ENCODE measurements around the gene LRFN4. TPM values are rescaled to one million over a fixed set of nuclear protein-coding genes. Genes with fewer than 3 reads are reported as not detected.

The LRFN4 gene
- total and polyA plus RNA-seq, 2 of the 13 experiments (the other 11 are each of a cell fraction or from before 2014, with no cell fraction given): 1.3 to 6.8 TPM

- no peak for TF ChIP-seq ZNF768 (CRISPR knock-in tag; IDR thresholded peaks at IDR 0.05)
- peak; percentile 89 for TF ChIP-seq BHLHE40 (IDR thresholded peaks at IDR 0.05; ENCODE audit: low read length)
- TF ChIP-seq MXD3 (CRISPR knock-in tag; IDR thresholded peaks at IDR 0.05): 0 out of 2 replicates have a peak, but pooled peaks have one; percentile 5
- peak; percentile 57; the same call in 1 of the 2 replicates for TF ChIP-seq ARNTL (CRISPR knock-in tag; IDR thresholded peaks at IDR 0.05)
- TF ChIP-seq TFAP4 (IDR thresholded peaks at IDR 0.05; ENCODE audit: borderline replicate concordance, low read depth): peak; percentile 72; the same call in 1 of the 2 replicates
- TF ChIP-seq ZNF253 (CRISPR knock-in tag; IDR thresholded peaks at IDR 0.05; ENCODE audit: borderline replicate concordance): no peak
- TF ChIP-seq NFYC (CRISPR knock-in tag; IDR thresholded peaks at IDR 0.05): no peak
- TF ChIP-seq, protein P1, sequence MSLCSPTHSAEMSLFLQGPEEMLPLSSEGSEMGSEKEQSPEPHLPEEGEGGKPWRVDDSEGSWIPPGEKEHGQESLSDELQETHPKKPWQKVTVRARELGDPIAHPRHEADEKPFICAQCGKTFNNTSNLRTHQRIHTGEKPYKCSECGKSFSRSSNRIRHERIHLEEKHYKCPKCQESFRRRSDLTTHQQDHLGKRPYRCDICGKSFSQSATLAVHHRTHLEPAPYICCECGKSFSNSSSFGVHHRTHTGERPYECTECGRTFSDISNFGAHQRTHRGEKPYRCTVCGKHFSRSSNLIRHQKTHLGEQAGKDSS (CRISPR knock-in tag; IDR thresholded peaks at IDR 0.05; ENCODE audit: borderline replicate concordance, low read depth): no peak
- peak; percentile 72; the same call in 1 of the 2 replicates for TF ChIP-seq MIER3 (CRISPR knock-in tag; IDR thresholded peaks at IDR 0.05; ENCODE audit: borderline replicate concordance)
- TF ChIP-seq SOX6 (IDR thresholded peaks at IDR 0.05): no peak
- peak; percentile 54 for TF ChIP-seq SOX6 (CRISPR knock-in tag; IDR thresholded peaks at IDR 0.05)
- TF ChIP-seq RARA (CRISPR knock-in tag; IDR thresholded peaks at IDR 0.05): peak; percentile 82
- TF ChIP-seq ZBTB21 (CRISPR knock-in tag; IDR thresholded peaks at IDR 0.05): no peak
- TF ChIP-seq EP300 (IDR thresholded peaks at IDR 0.05; ENCODE audit: low read depth in 2 of 2, low read length in 2 of 2): peak in 1 of 2 experiments; percentile 63; a peak in 1 of 4 replicates
- TF ChIP-seq EP300 (CRISPR knock-in tag; IDR thresholded peaks at IDR 0.05; ENCODE audit: borderline replicate concordance): 0 out of 2 replicates have a peak, but pooled peaks have one; percentile 43
- TF ChIP-seq, protein P2, sequence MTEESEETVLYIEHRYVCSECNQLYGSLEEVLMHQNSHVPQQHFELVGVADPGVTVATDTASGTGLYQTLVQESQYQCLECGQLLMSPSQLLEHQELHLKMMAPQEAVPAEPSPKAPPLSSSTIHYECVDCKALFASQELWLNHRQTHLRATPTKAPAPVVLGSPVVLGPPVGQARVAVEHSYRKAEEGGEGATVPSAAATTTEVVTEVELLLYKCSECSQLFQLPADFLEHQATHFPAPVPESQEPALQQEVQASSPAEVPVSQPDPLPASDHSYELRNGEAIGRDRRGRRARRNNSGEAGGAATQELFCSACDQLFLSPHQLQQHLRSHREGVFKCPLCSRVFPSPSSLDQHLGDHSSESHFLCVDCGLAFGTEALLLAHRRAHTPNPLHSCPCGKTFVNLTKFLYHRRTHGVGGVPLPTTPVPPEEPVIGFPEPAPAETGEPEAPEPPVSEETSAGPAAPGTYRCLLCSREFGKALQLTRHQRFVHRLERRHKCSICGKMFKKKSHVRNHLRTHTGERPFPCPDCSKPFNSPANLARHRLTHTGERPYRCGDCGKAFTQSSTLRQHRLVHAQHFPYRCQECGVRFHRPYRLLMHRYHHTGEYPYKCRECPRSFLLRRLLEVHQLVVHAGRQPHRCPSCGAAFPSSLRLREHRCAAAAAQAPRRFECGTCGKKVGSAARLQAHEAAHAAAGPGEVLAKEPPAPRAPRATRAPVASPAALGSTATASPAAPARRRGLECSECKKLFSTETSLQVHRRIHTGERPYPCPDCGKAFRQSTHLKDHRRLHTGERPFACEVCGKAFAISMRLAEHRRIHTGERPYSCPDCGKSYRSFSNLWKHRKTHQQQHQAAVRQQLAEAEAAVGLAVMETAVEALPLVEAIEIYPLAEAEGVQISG (CRISPR knock-in tag; IDR thresholded peaks at IDR 0.05): peak; percentile 49; the same call in 1 of the 2 replicates
- TF ChIP-seq KAT8 (CRISPR knock-in tag; IDR thresholded peaks at IDR 0.05): peak; percentile 66
- TF ChIP-seq, protein P3, sequence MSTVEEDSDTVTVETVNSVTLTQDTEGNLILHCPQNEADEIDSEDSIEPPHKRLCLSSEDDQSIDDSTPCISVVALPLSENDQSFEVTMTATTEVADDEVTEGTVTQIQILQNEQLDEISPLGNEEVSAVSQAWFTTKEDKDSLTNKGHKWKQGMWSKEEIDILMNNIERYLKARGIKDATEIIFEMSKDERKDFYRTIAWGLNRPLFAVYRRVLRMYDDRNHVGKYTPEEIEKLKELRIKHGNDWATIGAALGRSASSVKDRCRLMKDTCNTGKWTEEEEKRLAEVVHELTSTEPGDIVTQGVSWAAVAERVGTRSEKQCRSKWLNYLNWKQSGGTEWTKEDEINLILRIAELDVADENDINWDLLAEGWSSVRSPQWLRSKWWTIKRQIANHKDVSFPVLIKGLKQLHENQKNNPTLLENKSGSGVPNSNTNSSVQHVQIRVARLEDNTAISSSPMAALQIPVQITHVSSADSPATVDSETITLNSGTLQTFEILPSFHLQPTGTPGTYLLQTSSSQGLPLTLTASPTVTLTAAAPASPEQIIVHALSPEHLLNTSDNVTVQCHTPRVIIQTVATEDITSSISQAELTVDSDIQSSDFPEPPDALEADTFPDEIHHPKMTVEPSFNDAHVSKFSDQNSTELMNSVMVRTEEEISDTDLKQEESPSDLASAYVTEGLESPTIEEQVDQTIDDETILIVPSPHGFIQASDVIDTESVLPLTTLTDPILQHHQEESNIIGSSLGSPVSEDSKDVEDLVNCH (CRISPR knock-in tag; IDR thresholded peaks at IDR 0.05): no peak
Measured at GRCh38 chr11:66891851-66892660, 35.2 kb downstream of the LRFN4 start (continued).
